ENCODE measurements around the gene GLYATL3. TPM values are rescaled to one million over a fixed set of nuclear protein-coding genes. Genes with fewer than 3 reads are reported as not detected.

The GLYATL3 gene
- polyA plus RNA-seq, 1 donor (not counting 4 experiments of a cell fraction or from before 2014, with no cell fraction given) = not detected

DNA sequence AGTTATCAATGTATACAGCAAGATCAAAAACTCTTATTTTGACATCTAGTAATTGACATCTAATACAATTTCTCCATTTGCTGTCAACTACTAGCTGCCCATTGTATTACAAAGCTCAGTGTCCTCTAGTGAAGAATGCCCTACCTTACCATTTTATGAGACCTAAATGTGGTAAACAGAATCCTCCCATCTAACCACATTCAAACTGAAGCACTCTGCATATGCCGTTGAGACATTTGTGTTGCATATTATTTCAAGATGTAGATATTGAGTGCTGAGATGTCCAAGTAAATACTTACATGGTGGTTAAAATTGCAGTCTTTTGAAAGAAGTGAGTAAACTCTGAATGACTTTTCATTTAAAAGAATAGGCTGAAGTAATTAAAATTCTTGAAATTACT, 597 bp upstream of the GLYATL3 start:
- FAIRE-seq (no peak), DNase-seq (ENCODE audit: low read depth, low spot score) (no peak)

DNA sequence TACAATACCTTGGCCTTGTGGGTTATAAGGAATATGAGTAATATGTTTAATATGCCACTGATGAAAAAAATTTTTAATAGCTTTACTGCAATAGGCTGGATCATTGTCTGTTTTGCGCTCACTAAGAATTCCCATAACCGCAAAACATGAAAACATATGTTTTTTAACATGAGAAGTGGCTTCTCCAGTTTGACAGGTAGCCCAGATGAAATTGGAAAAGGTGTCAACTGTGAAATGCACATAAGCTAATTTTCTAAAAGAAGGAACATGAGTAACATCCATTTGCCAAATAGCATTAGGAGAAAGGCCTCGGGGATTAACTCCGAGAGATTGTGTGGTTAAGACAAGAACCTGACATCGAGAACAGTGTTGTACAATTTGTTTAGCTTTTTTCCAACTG, 4.9 kb downstream of the GLYATL3 start:
- Histone ChIP-seq H3K9me3 (ENCODE audit: control insufficient read depth, low read depth, low read length) (no peaks in the 10 kb centered on the region), H3K27ac (ENCODE audit: control insufficient read depth, insufficient read depth, low read length) (no peak overlapping the region), H3K9me1 (ENCODE audit: control insufficient read depth, extremely low read depth, insufficient read depth, low read length) (no peaks in the 10 kb centered on the region), H3K4me3 (ENCODE audit: control insufficient read depth in 2 of 3, extremely low read depth in 1 of 3, insufficient read depth in 2 of 3, low read depth in 1 of 3, low read length in 3 of 3) (no peak overlapping the region), H4K20me1 (ENCODE audit: control insufficient read depth, extremely low read depth, insufficient read depth, low read length) (no peaks in the 10 kb centered on the region), H3K79me2 (ENCODE audit: control insufficient read depth, insufficient read depth, low read length) (no peaks in the 10 kb centered on the region), H3K36me3 (ENCODE audit: control insufficient read depth in 2 of 2, extremely low read depth in 1 of 2, insufficient read depth in 2 of 2, low read length in 2 of 2) (no peaks in the 10 kb centered on the region), H3K9ac (ENCODE audit: control insufficient read depth, extremely low read depth, insufficient read depth, low read length) (no peak overlapping the region), H2AFZ (ENCODE audit: control insufficient read depth, low read length) (no peak overlapping the region), H3K4me1 (ENCODE audit: control insufficient read depth, extremely low read depth, insufficient read depth, low read length) (peaks cover 3% of the 10 kb centered on the region), H3K4me2 (ENCODE audit: control insufficient read depth, extremely low read depth, insufficient read depth, low read depth, low read length) (no peak overlapping the region), H3K27me3 (ENCODE audit: control insufficient read depth, extremely low read depth, insufficient read depth, low read length) (no peaks in the 10 kb centered on the region)
- TF ChIP-seq, protein P1, sequence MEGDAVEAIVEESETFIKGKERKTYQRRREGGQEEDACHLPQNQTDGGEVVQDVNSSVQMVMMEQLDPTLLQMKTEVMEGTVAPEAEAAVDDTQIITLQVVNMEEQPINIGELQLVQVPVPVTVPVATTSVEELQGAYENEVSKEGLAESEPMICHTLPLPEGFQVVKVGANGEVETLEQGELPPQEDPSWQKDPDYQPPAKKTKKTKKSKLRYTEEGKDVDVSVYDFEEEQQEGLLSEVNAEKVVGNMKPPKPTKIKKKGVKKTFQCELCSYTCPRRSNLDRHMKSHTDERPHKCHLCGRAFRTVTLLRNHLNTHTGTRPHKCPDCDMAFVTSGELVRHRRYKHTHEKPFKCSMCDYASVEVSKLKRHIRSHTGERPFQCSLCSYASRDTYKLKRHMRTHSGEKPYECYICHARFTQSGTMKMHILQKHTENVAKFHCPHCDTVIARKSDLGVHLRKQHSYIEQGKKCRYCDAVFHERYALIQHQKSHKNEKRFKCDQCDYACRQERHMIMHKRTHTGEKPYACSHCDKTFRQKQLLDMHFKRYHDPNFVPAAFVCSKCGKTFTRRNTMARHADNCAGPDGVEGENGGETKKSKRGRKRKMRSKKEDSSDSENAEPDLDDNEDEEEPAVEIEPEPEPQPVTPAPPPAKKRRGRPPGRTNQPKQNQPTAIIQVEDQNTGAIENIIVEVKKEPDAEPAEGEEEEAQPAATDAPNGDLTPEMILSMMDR (optimal IDR thresholded peaks at IDR 0.05 in 1 of 3, IDR thresholded peaks at IDR 0.05 in 1 of 3, conservative IDR thresholded peaks at IDR 0.05 in 1 of 3; ENCODE audit: extremely low read depth in 1 of 3, insufficient read depth in 2 of 3, low read length in 3 of 3) = no peak
- TF ChIP-seq EZH2 (IDR thresholded peaks at IDR 0.05; ENCODE audit: low read length) = no peak
- DNase-seq (ENCODE audit: low read depth, low spot score) (no peak), FAIRE-seq (peak; percentile 53)
- dilution Hi-C loops (cut with MboI; ENCODE audit: extremely low pct_ligation_motif_present, low sequenced_read_pairs) = no loop called here

More for the DNA sequence above, 597 bp upstream of the GLYATL3 start:
- H3K79me2 ChIP-seq (ENCODE audit: control insufficient read depth, insufficient read depth, low read length) = no peaks in the 10 kb centered on the region
- H4K20me1 ChIP-seq (ENCODE audit: control insufficient read depth, extremely low read depth, insufficient read depth, low read length) = no peaks in the 10 kb centered on the region
- H3K4me2 ChIP-seq (ENCODE audit: control insufficient read depth, extremely low read depth, insufficient read depth, low read depth, low read length) = no peak overlapping the region
- no peaks in the 10 kb centered on the region for H3K9me1 ChIP-seq (ENCODE audit: control insufficient read depth, extremely low read depth, insufficient read depth, low read length)
- H3K9me3 ChIP-seq (ENCODE audit: control insufficient read depth, low read depth, low read length) = no peaks in the 10 kb centered on the region
- no peak overlapping the region for H3K9ac ChIP-seq (ENCODE audit: control insufficient read depth, extremely low read depth, insufficient read depth, low read length)
- dilution Hi-C loops (cut with MboI; ENCODE audit: extremely low pct_ligation_motif_present, low sequenced_read_pairs) = no loop called here
- TF ChIP-seq, protein P1 (optimal IDR thresholded peaks at IDR 0.05 in 1 of 3, IDR thresholded peaks at IDR 0.05 in 1 of 3, conservative IDR thresholded peaks at IDR 0.05 in 1 of 3; ENCODE audit: extremely low read depth in 1 of 3, insufficient read depth in 2 of 3, low read length in 3 of 3) = no peak
- TF ChIP-seq EZH2 (IDR thresholded peaks at IDR 0.05; ENCODE audit: low read length) = no peak
- H3K36me3 ChIP-seq (ENCODE audit: control insufficient read depth in 2 of 2, extremely low read depth in 1 of 2, insufficient read depth in 2 of 2, low read length in 2 of 2) = no peaks in the 10 kb centered on the region
- no peak overlapping the region for H2AFZ ChIP-seq (ENCODE audit: control insufficient read depth, low read length)
- H3K27ac ChIP-seq (ENCODE audit: control insufficient read depth, insufficient read depth, low read length) = no peak overlapping the region
- H3K4me1 ChIP-seq (ENCODE audit: control insufficient read depth, extremely low read depth, insufficient read depth, low read length) = peaks cover under 1% of the 10 kb centered on the region
- H3K4me3 ChIP-seq (ENCODE audit: control insufficient read depth in 2 of 3, extremely low read depth in 1 of 3, insufficient read depth in 2 of 3, low read depth in 1 of 3, low read length in 3 of 3) = no peak overlapping the region
- no peaks in the 10 kb centered on the region for H3K27me3 ChIP-seq (ENCODE audit: control insufficient read depth, extremely low read depth, insufficient read depth, low read length)

All from keratinocyte (primary cell).